Subcutaneous adipose tissue (tissue), 4 donors: ENCODE results near the gene COL25A1. TPM values are rescaled to one million over a fixed set of nuclear protein-coding genes. Genes with fewer than 3 reads are reported as not detected.

ENCODE experiments used
- total RNA-seq, 4 donors: library from RNA; depleted of rRNA; stranded (reverse); fragments of >200 nt; gene quantifications; one replicate each; pipeline ENCODE4 v1.1.0, GENCODE V29; 2016
- TF ChIP-seq, protein P1 (sequence below): fragments of 450-650 bp; IDR thresholded peaks from one replicate; pipeline ENCODE4 v1.5.1; 2016; ENCODE audit warnings: low read depth, mild to moderate bottlenecking, control low read depth, antibody characterized with exemption, moderate library complexity

Gene COL25A1
- total RNA-seq, 4 donors from 2014 or later: 4.9 to 12.9 (median 10.1) TPM

DNA sequence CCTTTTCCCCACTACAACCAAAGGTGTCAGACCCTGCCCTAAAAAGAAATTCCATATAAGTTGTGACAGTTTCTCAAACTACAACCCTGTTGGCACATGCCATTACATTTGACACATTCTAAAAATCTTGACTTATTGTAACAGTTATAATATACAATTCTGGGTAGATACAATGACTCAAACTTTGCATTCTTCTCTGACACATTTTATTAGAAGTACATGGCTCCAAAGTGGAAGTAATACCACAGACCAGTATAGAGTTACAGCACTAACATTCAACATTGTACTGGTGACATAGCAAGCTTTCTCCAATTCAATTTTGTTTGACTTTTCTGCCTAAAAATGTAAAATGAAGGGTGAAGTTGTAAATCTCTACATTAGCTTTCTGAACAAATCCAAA is 343.0 kb downstream of the COL25A1 start:
- TF ChIP-seq, protein P1, sequence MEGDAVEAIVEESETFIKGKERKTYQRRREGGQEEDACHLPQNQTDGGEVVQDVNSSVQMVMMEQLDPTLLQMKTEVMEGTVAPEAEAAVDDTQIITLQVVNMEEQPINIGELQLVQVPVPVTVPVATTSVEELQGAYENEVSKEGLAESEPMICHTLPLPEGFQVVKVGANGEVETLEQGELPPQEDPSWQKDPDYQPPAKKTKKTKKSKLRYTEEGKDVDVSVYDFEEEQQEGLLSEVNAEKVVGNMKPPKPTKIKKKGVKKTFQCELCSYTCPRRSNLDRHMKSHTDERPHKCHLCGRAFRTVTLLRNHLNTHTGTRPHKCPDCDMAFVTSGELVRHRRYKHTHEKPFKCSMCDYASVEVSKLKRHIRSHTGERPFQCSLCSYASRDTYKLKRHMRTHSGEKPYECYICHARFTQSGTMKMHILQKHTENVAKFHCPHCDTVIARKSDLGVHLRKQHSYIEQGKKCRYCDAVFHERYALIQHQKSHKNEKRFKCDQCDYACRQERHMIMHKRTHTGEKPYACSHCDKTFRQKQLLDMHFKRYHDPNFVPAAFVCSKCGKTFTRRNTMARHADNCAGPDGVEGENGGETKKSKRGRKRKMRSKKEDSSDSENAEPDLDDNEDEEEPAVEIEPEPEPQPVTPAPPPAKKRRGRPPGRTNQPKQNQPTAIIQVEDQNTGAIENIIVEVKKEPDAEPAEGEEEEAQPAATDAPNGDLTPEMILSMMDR: no peak

- TF ChIP-seq, protein P1: no peak
Measured at GRCh38 chr4:108954880-108955279, 347.6 kb downstream of the COL25A1 start.

GRCh38 chr4:108953941-108954340 is 348.5 kb downstream of the COL25A1 start:
- TF ChIP-seq, protein P1: no peak

DNA sequence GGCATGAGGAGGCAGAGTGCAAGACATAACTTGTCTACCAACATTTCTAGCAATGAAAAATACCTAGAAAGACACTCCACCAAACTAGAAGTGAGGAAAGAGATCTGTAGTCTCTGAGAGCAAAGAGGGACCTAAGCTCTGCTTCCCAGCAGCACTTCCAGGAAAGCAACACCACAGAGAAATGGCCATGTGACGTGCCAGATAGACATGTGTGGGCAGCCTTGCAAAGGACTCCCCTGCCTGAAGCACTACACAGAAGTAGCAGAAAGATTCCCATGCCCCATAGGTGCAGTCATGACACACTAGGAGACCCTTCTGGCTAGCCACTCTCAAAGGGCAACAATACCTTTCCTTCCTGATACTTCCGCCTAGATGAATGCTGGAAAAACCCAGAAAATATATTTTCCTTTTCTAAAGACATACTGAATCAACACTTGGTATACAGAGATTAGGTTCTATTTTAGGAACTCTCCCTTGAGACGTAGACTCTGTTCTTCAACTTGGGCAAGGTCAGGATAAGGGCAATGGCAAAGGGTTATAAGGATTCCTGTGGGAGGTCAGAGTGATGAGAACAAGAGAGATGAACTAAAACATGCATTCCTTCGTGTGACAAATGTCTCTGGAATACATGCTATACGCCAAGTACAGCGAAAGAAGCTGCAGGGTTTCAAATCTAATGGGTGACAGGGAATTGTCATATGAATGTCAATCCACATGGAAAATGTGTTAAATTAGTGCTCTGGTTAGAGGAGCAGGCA is 352.1 kb downstream of the COL25A1 start:
- TF ChIP-seq, protein P1: no peak

- TF ChIP-seq, protein P1: no peak
Measured at GRCh38 chr4:108947526-108947925, 354.9 kb downstream of the COL25A1 start.

GRCh38 chr4:108946237-108946636 is 356.2 kb downstream of the COL25A1 start:
- TF ChIP-seq, protein P1: no peak

- TF ChIP-seq, protein P1: no peak
Measured at GRCh38 chr4:108943976-108944591, 358.4 kb downstream of the COL25A1 start.
